Ovary (tissue), 9 donors: ENCODE data around the gene C1QTNF6. TPM values are rescaled to one million over a fixed set of nuclear protein-coding genes. Genes with fewer than 3 reads are reported as not detected.

Experiments used
- DNase-seq, 5 donors: peaks; one replicate each; pipeline ENCODE4 v3.0.0-alpha.2; 2019 to 2020
- H3K27ac ChIP-seq, 2 donors: fragments of 200-600 bp; one replicate each; pipeline versions ENCODE4 v1.5.1 to v1.8.0; 2019 to 2022
- H3K27me3 ChIP-seq: fragments of 200-600 bp; one replicate; pipeline ENCODE4 v1.8.0; 2022
- H3K36me3 ChIP-seq: fragments of 200-600 bp; sonication (generic); one replicate; pipeline ENCODE4 v1.5.1; 2019
- H3K4me1 ChIP-seq: one replicate; pipeline ENCODE4 v1.8.1; 2013; ENCODE audit warnings: mild to moderate bottlenecking, moderate library complexity; ENCODE audit not compliant: insufficient read depth
- H3K4me3 ChIP-seq: fragments of 200-600 bp; sonication (generic); one replicate; pipeline ENCODE4 v1.5.1; 2017
- H3K9me3 ChIP-seq, 2 donors: fragments of 200-600 bp in 1 of 2; sonication (generic) in 1 of 2; one replicate each; pipeline versions ENCODE4 v1.5.1 to v1.8.1; 2013 to 2019; ENCODE audit warnings: mild to moderate bottlenecking in 1 of 2, moderate library complexity in 1 of 2
- EP300 ChIP-seq: sonication (generic); formaldehyde crosslinking; IDR thresholded peaks from one replicate; pipeline ENCODE4 v1.6.1; 2017; ENCODE audit warnings: antibody characterized with exemption
- POLR2A ChIP-seq: fragments of 450-650 bp; IDR thresholded peaks from one replicate; pipeline ENCODE4 v1.6.1; 2017; ENCODE audit warnings: antibody characterized with exemption, mild to moderate bottlenecking, moderate library complexity
- WGBS, 3 donors: extraction: QIAGEN DNeasy Blood & Tissue Kit in 1 of 3; methylation state at CpG; one replicate each; pipeline versions ENCODE4 v1.1.5 to v1.1.7; 2013 to 2017; 5-methylcytosine and 5-hydroxymethylcytosine counted together
- intact Hi-C, 4 donors: fragments of 100-400 bp; cut with DNase I; formaldehyde crosslinking; loops; one replicate each; pipeline versions ENCODE4 v1.11.0 to v1.15.1; 2022 to 2023
- polyA plus RNA-seq, 2 donors: library from polyadenylated mRNA; stranded (reverse); fragments of 200-250 nt in 1 of 2; fragments of 350-450 nt in 1 of 2; fragmentation: Illumina TruSeq in 1 of 2; extraction: RNeasy Lipid Tissue Mini Kit (QIAGEN cat#74804) in 1 of 2; gene quantifications; one replicate each; pipeline ENCODE4 v1.2.3, GENCODE V29; 2013 to 2014
- total RNA-seq, 7 donors: library from RNA; depleted of rRNA in 2 of 7; stranded (reverse); fragments of >200 nt in 2 of 7; fragmentation: NEBNext Ultra II Directional in 3 of 7; extraction: Animal tissue kit (Norgen Biotek cat#: 25700) in 3 of 7; gene quantifications; one replicate each; pipeline versions ENCODE4 v1.1.0 to v1.2.4, GENCODE V29; 2016 to 2023
- TF ChIP-seq, protein P1 (sequence below), 3 donors: fragments of 450-650 bp in 2 of 3; fragments of 200-600 bp in 1 of 3; IDR thresholded peaks; one replicate each; pipeline versions ENCODE4 v1.5.1 to v1.8.0; 2016 to 2022; ENCODE audit warnings: antibody characterized with exemption in 3 of 3, mild to moderate bottlenecking in 1 of 3
- donor health status: DM: no; HTN: no; CAD: no; lungs with moderate emphysema.
- donor health status: DM: no; HTN: no; CAD: no.
- donor health status: Bipolar disorder and iron deficiency.
- donor health status: DM: yes; HTN: yes; CAD: no.
- donor health status: DM: no; HTN: no; CAD: no.
- donor health status: DM: yes; HTN: yes; CAD: no.

C1QTNF6 gene
- total and polyA plus RNA-seq, 9 donors: 4.0 to 8.5 (median 6.4) TPM

DNA sequence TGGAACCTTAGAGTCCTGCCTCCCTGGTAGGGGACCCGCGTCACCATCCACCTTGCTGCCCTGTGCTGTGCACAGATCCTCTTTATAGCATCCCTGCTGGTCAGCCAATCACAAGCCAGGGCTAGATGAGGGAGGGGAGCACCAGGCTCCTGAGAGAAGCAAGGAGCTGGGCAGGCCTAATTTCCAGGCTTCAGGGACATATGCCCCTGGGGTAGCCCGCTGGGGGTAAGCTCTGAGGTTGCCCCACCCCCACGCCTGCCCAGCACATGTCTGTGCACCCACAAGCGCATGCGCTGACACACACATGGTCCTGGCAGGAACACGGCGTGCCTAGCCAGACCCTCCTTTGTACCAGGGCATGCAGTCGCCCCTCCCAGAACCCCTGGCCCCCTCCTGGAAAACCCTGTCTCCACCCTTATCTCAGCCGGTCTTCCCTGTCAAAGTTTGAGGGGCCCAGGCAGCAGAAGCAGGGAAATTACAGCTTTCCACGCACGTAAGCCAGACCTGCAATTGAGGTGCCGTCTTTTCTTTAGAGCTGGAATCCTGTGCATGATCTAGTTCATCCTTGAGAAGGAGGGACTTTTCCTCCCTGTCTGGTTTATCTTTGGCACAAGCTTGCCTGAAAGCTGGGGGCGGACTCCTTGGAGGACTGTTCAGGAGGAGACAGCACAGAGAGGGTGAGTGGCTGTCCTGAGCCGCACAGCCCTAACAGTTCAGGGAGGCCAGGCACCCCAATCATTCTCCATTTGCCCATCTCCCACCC, 22.2 kb upstream of the C1QTNF6 start:
- no peaks in the 10 kb centered on the region for H3K9me3 ChIP-seq
- no peak overlapping the region for H3K4me3 ChIP-seq
- TF ChIP-seq POLR2A: no peak
- no peak for TF ChIP-seq EP300
- TF ChIP-seq, protein P1, sequence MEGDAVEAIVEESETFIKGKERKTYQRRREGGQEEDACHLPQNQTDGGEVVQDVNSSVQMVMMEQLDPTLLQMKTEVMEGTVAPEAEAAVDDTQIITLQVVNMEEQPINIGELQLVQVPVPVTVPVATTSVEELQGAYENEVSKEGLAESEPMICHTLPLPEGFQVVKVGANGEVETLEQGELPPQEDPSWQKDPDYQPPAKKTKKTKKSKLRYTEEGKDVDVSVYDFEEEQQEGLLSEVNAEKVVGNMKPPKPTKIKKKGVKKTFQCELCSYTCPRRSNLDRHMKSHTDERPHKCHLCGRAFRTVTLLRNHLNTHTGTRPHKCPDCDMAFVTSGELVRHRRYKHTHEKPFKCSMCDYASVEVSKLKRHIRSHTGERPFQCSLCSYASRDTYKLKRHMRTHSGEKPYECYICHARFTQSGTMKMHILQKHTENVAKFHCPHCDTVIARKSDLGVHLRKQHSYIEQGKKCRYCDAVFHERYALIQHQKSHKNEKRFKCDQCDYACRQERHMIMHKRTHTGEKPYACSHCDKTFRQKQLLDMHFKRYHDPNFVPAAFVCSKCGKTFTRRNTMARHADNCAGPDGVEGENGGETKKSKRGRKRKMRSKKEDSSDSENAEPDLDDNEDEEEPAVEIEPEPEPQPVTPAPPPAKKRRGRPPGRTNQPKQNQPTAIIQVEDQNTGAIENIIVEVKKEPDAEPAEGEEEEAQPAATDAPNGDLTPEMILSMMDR (IDR thresholded peaks at IDR 0.05): no peak
- DNase-seq: peak in 3 of 5 donors; percentile 21 to 46 (median 37)
- no peaks in the 10 kb centered on the region for H3K27me3 ChIP-seq
- 64 to 75% (median 74%) methylated on average over 15 of the region's 15 CpGs for WGBS, 3 donors
- H3K4me1 ChIP-seq: peaks cover 8% of the 10 kb centered on the region
- no peak overlapping the region for H3K27ac ChIP-seq
- no peaks in the 10 kb centered on the region for H3K36me3 ChIP-seq
- intact Hi-C loops: no loop called here

DNA sequence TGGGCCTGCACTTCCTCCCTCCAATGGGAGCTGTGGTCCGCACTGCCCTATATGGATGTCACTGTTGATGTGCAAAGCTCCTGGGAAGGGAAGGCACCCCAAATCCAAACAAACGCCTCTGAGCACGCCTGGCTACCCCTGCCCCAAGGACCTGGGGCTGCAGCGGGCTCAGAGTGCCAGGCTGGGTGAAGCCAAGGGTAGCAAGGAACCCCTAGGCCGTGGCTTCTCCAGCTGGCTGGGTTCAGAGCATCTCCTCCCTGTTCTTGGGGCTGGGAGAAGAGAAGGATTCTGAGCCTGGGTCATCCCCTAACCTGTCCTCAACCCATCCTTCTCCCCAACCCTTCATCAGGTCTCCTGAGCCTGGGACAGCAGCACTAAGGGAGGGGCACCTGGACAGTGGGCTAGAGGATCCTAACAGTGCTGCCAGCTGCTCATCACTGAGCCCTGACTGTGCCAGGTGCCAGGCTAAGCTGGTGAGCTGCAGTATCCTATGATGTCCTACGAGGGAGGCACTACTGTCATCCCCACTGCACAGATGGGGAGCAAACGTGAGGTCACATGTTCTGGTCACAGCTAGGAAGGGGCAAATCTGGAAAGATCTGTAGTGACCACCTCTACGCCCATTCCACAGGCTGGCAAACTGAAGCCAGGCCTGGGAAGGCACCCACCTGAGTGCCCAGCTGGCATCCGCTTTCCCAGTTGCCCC, 21.2 kb upstream of the C1QTNF6 start:
- H3K9me3 ChIP-seq: no peaks in the 10 kb centered on the region
- WGBS, 3 donors: 90 to 92% (median 90%) methylated on average over 9 of the region's 9 CpGs
- no peaks in the 10 kb centered on the region for H3K27me3 ChIP-seq
- no peak for TF ChIP-seq EP300
- TF ChIP-seq POLR2A: no peak
- TF ChIP-seq, protein P1 (IDR thresholded peaks at IDR 0.05): no peak
- peaks cover 8% of the 10 kb centered on the region for H3K4me1 ChIP-seq
- no peak overlapping the region for H3K4me3 ChIP-seq
- no peaks in the 10 kb centered on the region for H3K36me3 ChIP-seq
- intact Hi-C loops: loop anchor here in 2 of 4 donors (5.0 to 10.0 kb wide), 2 partner anchors 42 to 434 kb away; partner anchors contain the start of gene IFT27 (in 1 of the 2)
- DNase-seq: peak in 1 of 5 donors; percentile 20
- H3K27ac ChIP-seq: no peak overlapping the region

DNA sequence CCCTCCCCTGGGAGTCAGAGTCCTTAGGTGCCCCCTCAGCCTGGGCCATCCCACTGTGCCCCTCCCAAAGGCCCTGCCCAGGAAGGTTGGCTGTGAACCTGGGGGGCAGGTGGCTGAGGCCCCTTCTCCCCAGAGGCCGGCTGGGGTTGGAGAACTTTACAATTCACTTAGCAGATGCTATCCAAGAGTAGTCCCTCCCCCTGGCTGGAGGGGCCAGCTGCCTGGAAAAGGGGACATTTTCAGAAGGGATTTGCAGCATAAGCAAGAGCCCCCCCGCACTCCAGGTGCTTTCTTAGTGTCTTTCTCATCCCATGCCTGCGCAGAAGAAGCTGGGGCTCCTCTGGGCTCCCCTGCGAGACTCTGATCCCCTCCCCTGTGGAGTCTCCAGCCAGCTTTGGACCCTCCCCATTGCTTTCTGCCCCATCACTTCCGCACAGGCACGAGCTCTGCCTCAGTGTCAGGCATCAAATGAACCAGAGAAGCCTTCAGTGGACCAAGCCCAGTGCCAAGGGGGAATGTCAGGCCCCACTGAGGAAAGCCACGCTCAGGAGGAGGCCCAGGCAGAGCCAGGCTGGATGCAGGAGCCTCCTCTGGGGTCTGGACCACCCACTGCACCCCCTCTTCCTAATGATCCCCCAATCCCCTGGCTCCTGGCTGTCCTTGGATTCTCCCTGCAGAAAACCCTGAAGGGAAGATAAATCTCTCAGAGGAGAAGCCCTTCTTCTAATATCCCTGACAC, 20.5 kb upstream of the C1QTNF6 start:
- WGBS, 3 donors: 89 to 95% (median 91%) methylated on average over 7 of the region's 7 CpGs
- no peak for TF ChIP-seq EP300
- TF ChIP-seq, protein P1 (IDR thresholded peaks at IDR 0.05): no peak
- no peak for TF ChIP-seq POLR2A
- H3K4me3 ChIP-seq: no peak overlapping the region
- H3K4me1 ChIP-seq: peaks cover 8% of the 10 kb centered on the region
- H3K9me3 ChIP-seq: no peaks in the 10 kb centered on the region
- H3K36me3 ChIP-seq: no peaks in the 10 kb centered on the region
- no peaks in the 10 kb centered on the region for H3K27me3 ChIP-seq
- intact Hi-C loops: loop anchor here in 2 of 4 donors (5.0 to 10.0 kb wide), 2 partner anchors 41 to 434 kb away; partner anchors contain the start of gene IFT27 (in 1 of the 2)
- H3K27ac ChIP-seq: no peak overlapping the region
- peak in 1 of 5 donors; percentile 25 for DNase-seq

- 88 to 94% (median 89%) methylated on average over 7 of the region's 7 CpGs for WGBS, 3 donors
- no peaks in the 10 kb centered on the region for H3K9me3 ChIP-seq
- intact Hi-C loops: loop anchor here in 2 of 4 donors (5.0 to 10.0 kb wide), 2 partner anchors 41 to 433 kb away; partner anchors contain the start of gene IFT27 (in 1 of the 2)
- no peak overlapping the region for H3K27ac ChIP-seq
- H3K4me1 ChIP-seq: peaks cover 6% of the 10 kb centered on the region
- no peak for DNase-seq
- no peaks in the 10 kb centered on the region for H3K36me3 ChIP-seq
- H3K27me3 ChIP-seq: no peaks in the 10 kb centered on the region
- TF ChIP-seq EP300 (no peak), POLR2A (no peak)
- TF ChIP-seq, protein P1 (IDR thresholded peaks at IDR 0.05): no peak
- H3K4me3 ChIP-seq: no peak overlapping the region
Measured at GRCh38 chr22:37207981-37208380, 19.9 kb upstream of the C1QTNF6 start.
